GM21515 (cell line): Measurements from ENCODE around the gene PLB1.

Source experiments
- ATAC-seq: cut with Tn5 transposase; IDR thresholded peaks from one replicate; pipeline ENCODE4 v1.9.1; 2021; ENCODE audit not compliant: unreplicated experiment

Gene PLB1

DNA sequence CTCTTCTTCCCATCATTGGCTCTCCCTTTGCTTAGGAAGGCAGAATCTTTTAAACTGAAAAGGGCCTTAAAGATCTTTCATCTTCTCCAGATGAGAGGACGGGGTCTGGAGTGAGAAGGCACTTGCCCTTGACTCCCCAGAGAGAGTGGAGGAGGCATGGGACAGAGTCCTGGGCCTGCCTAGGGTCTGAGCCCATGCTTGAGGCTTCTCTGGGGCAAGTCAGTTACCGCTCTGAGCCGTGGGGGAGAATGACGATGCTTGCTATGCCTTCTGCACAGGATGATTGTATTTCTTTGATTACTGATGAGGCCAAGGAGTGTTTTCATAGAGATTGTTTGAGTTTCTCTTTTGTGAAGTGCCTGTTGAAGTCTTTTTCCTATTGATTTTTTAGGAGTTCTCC, 921 bp downstream of the PLB1 start:
- no peak for ATAC-seq

DNA sequence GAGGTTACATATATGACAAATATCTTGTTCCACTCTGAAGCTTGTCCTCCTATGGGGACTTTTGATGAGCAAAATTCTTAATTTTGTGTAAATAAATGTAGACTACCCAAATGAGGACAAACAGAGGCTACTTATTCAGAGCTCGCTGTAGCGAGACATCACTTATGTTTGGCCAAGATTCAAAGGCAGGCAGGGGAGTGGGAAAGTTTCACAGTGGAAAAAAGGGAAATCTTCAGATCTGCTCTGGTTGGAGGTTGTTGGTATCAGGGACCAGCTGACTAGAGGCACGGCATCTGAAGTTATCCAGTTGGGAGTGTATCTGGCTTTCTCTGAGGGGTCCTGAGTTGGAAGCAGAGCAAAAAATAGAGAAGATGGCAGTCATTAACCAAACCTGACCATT, 1.3 kb downstream of the PLB1 start:
- ATAC-seq, result no peak

DNA sequence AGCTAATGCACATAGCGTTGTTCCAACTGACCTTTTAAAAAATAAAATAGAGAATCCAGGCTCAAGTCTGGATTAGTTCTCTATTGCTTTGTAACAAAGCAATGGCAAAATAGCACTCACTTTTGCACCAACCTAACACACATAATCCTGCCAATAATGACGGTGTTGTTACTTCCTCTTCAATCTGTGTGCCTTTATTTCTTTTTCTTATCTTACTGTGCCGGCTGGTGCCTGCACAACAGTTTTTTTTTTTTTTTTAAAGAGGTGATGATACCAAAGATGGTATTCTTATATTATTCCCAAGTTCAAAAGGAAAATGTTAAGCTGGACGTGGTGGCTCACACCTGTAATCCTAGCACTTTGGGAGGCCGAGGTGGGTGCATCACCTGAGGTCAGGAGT, 3.4 kb downstream of the PLB1 start:
- no peak for ATAC-seq

DNA sequence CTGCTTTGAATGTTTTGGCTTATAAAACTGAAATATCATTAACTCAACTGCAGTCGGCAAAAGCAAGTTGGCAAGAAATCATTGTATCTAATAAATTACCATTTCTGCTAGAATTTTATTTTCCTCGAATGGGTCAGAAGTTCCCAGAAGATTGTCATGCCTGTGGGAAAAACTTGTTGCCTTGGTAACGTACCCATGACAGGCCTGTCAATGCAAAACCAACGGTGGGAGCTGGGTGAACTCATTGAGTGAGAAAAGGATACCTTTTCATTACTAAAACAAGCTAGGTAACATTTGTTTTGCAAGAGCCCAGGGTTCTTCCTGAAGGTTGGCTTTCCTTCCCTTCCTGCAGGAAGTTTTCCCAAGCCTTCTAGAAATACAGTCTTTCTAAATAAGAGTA, 9.5 kb downstream of the PLB1 start:
- no peak for ATAC-seq

DNA sequence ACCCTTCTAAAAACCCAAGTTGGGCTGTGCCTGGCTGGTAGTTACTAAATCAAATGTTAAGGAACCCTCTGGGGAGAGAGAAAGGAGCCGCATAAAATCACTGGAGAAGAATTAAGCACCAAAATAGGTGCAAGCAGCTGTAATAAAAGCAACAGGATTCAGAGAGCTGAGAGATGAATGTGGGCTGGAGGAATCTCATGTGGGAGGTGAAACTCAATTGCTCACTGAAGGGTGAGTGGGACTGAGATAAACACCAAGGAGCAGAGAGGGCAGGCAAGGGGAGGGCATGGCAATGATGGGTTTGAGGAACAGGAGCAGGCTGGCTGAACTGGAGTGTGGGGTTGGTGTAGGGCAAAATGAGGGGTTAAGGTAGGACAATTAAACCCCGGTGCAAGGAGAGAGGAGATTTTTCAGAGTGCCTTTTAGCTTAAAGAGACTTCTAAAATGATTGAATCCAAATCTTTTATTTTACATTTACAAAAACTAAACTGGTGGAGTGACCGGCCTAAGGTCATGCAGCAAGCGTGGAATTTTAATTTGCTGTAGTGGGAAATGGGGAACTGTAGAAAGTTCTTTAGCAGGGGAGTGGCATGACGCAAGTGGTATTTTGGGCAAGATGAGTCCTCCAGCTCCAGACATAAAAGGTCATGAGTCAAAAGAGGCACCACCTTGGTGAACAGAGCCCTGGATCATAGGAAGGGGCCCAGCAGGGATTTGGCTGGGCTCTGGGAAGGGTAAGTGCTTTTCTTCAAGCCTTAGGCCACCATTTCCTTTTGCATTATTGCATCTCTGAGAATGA, 10.5 kb downstream of the PLB1 start:
- no peak for ATAC-seq

DNA sequence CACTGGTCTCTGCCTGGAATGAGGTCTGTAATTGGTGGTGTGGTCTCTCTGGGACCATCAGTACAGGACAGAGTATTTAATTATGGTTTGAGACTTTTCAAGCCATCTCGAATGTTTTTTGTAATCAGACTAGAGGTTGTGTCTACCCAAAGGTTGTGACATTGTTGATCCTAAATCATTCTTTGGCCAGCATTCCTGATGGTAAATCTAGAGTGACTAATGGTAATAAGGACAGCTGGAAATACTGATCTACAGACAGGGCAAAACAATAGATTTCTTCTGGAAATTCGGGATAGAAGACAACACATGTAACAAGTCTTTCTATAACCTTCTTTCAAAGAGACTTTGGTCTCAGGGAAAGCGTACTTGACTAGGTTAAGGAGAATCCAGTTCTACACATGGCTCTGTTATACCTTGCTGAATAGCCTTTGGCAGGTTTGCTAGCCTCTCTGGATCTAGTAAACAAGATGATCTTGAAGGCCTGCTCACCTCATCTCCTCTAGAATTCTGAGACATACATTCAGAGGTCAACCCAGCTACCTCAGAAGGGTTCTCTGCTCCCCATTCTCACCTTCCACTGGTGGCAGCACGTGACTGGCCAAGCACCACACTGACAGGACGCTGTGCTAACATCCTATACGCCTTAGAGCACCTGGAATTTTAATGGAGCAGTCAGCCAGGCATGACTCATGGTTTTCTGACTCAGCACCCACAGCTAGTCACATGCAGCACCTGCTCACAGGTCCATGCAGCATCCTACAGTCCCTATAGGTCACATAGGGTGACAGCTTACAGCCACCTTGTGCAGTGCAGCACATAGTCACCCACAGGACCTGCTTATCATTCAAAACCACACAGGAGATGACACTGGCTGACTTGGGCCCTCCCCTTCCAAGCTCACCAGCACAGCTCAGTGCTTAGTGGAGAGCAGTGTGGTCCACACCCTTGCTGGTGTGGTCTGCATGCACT, 12.2 kb downstream of the PLB1 start:
- ATAC-seq, result no peak

DNA sequence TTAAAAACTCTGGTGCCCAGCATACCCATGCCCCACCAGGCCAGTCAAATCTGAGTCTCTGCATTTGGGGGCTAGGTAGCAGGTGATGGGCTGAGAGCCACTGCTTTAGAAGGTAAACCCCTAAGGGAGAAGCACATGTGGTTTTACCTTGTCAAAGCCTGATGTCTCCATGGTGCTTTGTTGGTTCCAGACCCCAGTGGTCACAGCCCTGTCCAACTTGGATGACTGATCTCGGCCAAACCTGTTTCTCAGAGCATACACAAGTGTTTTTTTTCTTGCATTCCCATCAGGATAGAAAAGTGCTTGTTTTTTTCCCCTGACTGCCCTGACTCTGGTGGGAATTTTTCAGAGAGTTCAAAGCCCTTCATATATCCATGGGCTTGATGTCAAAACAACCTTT, 13.5 kb downstream of the PLB1 start:
- no peak for ATAC-seq

DNA sequence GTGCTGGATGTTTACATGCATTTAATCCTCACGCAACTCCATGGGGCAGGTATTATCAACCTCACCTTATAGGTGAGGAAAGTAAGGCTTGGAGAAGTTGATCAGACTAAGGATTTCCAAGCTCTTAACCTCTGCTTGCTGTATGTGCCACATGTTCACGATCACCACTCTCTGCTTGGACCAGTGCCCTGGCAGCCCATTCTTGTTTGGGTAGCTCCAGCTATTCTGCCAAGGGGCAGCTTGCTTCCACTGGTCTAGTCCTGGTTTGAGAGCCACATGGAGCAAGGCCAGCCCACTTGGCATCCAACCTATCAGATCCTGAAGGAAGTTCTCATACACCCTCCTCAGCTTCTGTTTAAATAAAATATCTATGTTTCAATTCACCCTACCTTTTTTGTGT, 14.3 kb downstream of the PLB1 start:
- ATAC-seq, result no peak

DNA sequence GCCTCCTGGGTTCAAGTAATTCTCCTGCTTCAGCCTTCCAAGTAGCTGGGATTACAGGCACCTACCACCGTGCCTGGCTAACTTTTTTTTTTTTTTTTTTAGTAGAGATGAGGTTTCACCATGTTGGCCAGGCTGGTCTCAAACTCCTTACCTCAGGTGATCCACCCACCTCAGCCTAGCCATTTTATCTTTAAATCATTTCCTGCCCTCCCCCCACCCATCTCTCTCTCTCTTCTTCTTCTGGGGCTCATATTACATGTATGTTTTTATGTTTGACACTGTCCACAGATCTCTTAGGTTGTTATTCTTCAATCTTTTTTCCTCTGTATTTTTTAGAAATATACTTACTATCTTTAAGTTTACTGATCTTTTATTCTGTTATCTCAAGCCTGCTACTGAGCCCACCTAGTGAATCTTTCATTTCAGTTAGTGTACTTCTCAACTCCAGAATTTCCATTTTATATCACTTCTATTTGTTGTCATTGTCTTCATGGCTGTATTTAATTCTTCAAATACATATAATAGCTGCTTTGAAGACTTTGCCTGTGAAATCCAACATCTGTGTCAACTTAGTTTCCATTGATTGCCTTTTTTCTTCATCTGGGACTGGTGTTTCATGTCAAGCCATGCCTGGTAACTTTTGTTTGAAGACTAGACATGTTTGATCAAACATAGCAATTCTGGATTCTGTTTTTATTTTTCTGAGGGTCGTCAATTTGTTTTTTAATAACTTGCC, 16.2 kb downstream of the PLB1 start:
- ATAC-seq, result no peak

DNA sequence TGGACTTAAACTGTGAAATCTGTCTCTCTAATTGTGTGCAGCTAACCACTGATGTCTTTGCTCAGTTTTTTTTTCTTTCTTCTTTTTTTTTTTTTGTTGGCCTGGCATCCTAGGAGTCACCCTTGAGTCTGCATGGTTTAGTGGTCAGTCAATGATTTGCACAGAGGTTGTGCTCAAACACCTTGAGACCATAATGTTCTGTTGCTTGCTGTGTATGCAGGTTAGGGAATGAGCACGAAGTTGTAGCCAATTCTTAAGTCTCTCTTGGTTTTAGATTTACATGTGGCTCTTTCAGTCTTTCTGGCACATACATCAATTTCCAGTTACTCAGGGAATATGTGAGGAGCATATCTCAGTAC, 16.7 kb downstream of the PLB1 start:
- no peak for ATAC-seq

DNA sequence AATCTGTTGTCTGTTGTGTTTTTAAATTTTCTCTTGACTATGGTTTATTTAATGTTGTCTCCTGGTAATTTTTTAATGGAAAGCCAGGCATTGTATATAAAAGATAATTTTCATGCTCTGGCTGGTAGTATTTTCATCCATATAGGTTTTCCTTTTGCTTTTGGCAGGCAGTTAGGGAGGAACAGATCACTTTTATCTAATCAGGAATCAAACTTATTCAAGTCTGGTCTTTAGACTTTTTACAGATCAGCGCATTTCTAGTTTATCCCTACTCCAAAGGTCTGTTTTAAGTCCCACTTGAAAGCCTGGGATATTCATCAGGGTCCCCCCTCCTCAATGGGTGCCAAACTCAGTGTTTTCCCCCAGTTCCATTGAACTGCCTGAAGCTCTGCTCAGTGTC, 17.2 kb downstream of the PLB1 start:
- ATAC-seq, result no peak

DNA sequence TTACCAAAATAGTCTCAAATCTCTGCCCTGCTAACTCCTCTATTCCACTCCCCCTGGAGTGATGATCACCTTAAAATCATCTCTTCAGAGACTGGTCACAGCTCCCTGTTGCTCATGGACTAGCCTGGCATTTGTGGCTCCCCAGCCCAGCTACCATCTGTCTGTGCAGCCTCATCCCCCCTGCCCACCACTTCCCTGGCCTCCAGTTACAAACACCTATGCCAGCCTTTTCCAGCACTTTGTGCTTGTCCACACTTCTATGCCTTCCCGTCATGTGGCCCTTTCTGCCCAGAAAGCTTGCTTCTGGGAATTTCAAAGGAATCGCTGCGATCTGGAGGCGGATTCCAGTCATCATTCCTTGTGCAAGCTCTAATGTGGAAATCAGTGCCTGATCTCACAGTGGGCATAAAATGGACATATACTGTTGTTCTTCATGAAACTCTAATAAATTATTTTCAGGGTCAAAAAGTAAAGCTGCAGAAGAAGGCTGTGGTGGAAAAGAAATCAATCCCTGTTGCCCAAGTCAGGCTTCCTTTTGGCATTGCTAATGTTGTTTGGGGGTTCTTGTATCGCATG, 19.4 kb downstream of the PLB1 start:
- ATAC-seq, result no peak

DNA sequence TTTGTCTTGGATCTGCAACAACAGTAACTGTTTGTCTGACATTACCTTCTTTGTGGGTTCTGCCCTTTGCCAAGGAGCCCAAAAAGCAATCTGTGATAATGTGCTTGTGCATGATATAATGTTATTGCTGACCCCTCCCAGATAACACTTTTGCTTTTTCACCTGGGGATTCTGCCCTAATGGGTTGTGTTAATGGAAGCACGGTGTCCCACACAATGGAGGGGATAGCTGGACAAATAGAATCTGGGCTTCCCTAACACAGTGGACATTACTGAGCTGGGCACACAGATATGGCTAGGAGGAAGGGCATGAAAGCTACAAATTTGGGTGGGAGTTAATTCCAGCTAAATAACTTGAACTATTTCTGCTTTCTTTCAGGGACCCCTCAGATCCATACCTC, 20.6 kb downstream of the PLB1 start:
- no peak for ATAC-seq

DNA sequence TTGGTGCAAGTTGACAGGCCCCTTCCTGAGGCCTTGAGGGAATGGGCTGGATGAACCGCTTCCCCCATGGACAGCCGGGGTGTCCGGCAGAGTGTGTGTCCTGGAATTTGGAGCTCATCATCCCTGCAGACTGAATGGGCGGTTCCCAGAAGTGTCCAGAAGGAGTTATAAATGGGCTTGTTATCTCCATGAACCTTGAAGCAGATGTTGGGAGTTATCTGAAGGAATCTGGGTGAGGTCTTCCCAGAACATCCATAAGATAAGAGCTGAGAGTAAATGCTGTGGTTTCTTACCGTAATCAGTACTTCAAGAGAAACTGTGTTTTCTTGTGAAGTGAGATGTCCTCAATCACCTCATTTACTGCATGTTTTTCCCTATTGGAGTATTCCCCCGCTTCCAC, 21.1 kb downstream of the PLB1 start:
- no peak for ATAC-seq

DNA sequence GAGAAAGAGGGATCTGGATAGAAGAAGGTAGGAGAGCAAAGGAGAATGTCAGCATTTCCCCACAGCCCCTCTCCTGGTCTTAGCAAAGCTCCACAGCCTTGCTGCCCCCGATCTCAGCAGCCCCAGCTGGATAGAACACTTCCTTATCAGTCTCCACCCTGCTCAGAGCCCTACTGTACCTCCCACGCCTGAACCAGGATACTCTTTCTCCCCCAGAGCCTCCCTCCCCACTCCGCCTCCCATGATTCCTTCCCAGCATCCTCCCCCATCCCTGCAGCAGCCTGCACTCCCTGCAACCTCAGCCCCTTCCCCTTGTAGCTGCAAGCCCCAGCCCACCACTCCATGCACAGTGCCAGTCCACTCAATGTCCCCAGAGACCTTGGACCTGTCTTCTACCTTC, 25.8 kb downstream of the PLB1 start:
- no peak for ATAC-seq

DNA sequence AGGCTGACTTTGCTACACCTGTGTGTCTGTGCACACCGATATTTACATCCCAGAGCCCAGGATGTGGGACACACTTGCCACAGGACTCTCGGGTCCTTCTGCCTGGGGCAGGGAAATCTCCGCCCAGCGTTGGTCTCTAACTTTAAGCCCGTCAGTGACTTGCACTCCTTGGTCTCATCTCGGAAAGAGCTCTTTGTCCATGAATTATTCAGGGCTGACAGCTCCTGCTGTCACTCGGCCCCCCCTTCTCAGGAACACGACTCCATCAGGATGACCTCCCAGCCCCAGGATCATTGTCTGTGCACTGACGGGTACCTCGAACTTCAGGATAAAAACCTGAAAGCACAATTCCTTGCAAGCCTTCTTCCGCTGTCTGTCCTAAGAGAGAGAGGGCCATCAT, 26.6 kb downstream of the PLB1 start:
- no peak for ATAC-seq

DNA sequence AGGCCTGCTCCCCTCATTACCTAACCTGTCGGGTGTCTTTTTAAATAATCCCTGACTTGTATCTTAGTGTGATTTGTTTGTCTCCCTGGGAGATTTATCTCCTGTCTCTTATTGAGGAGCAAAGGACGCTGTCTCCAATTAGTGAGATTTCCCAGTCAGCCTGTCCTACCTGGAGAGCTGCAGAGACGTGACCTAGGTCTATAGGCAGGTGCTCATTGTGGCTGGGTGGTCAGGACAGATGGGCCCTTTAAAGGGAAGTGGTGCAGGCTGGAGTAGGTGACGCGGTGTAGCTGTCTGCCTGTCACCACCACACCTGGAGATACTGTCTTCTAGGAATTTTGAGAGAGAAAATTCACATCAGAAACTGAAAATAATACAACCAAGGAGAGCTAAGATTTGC, 28.0 kb downstream of the PLB1 start:
- ATAC-seq, result no peak

DNA sequence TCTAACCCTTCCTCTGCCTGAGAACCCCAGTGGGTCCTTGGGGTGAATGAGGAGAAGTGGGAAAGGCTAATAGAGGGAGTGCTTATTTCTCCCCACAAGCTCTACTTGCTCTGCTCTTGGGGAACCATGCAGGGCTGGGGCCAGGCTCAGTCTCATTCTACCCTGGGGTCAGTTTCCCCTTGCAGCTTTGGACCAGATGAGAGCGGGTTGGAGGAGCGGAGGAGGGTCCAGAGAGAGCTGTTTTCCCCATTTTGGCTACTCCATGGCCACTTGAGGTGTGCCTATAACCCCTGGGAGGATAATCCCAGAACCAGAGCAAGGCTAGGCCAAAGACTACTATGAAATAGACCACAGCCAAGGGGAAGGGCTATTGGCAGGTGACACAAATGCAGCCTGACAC, 29.6 kb downstream of the PLB1 start:
- no peak for ATAC-seq

DNA sequence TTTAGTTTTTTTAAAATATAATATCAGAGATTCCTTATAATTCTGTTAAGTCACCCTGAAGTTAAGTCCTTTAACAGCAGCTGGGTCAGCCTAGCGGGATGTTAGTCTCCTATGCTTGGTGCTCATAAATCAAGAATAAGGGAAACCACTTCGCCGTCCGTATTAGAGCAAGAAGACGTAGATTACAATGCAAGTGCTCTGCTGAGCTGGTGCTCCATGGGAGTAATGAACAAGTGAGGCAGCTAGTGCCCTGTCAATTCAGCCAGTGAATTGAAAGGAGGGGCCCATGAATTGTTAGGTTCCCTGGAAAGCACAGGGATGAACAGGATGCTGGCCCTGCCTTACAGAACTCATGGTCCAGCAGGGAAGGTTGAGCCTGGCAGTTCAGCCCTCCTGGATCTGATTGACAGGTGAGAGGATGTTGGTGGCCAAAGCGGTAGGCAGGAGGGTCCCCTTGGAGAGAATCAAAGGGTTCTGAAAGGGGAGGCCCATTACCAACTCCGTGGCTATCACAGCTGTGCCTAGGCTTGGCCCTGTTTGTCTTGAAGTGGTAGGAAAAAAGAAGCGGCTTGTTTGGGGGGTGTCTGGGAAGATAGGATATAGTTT, 30.8 kb downstream of the PLB1 start:
- ATAC-seq, result no peak

DNA sequence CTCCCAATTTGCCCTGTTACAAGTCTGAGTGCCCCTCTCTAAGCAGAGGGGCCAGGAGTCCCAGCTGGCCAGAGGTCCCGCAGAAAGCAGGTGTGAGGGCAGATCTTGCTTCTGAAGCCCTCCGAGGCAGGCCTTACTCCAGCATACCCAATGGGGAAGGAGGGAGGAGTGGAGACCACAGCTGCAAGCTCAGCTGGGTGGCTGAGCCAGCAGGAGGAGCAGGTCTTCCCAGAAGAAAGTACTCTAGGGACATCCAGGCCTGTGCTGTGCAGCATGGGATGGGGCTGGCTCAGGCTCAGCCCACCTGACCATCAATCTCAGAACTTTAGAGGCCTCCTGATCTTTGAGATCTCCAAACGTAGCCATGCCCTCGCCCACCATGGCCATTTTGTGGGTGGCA, 31.3 kb downstream of the PLB1 start:
- ATAC-seq, result no peak

DNA sequence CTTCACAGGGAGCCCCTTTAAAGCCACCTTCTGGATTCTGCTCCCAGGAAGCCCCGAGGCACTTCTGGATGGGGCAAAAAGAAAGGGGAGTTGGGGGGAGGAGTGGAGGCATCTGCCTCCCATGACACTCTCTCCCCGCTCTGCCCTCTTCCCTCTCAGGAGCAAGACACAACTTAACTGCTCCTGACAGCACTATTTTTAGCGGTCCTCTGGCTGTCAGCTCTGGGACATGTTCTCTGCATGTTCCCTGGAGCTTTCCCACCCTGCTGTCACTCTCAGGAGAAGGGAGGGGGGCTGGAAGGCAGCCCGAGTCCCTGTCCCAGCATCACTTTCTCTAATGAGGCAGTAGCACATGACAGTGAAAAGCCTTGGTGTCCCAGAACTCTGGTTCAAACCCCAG, 32.3 kb downstream of the PLB1 start:
- ATAC-seq, result no peak
